CD4-positive, alpha-beta T cell treated with Interferon gamma for 1 hour (primary cell): Measurements from ENCODE around the gene RCOR3.
"Not testable (repeated sequence)": the region's sequence is repeated elsewhere in the genome, so short reads cannot be mapped to it uniquely, and the experiment has no call there.

Experiments used
- DNase-seq: peaks from one replicate; pipeline ENCODE4 v3.0.0-alpha.2; 2020

The RCOR3 gene

GRCh38 chr1:211260141-211261107 is 1.3 kb downstream of the RCOR3 start:
- peak; percentile 45 for DNase-seq

GRCh38 chr1:211261229-211261628 is 2.1 kb downstream of the RCOR3 start:
- DNase-seq = no peak

- not testable (repeated sequence) for DNase-seq
Observed at GRCh38 chr1:211263022-211263421, 3.9 kb downstream of the RCOR3 start.

DNA sequence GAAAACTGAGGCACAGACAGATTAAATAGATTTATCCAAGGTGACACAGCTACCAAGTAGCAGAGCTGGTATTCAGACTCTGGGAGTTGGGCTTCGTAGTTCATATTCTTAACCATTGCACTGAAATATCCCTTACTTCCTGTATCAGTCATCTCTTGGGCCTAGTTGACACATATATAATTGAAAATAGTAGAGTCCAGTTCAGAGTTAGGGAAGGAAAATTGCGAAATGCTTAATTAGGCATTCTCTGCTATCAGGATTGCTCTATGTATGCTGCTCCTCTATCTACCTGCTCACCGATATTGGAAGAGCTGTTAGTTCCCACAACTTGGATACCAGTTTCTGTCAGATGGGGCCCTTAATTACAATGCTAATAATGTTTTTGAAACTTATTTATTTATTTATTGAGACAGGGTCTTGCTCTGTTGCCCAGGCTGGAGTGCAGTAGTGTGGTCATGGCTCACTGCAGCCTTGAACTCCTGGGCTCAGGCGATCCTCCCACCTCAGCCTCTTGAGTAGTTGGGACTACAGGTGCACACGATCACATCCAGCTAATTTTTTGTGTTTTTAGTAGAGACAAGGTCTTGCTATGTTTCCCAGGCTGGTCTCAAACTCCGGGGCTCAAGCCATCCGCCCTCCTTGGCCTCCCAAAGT is 8.2 kb downstream of the RCOR3 start:
- no peak for DNase-seq

- DNase-seq = no peak
Observed at GRCh38 chr1:211279340-211279739, 20.2 kb downstream of the RCOR3 start.

- no peak for DNase-seq
Observed at GRCh38 chr1:211280910-211281309, 21.7 kb downstream of the RCOR3 start.

- DNase-seq = no peak
Observed at GRCh38 chr1:211281320-211282022, 22.3 kb downstream of the RCOR3 start.

GRCh38 chr1:211282023-211282373 is 22.8 kb downstream of the RCOR3 start:
- DNase-seq = no peak

- no peak for DNase-seq
Observed at GRCh38 chr1:211285196-211285595, 26.0 kb downstream of the RCOR3 start.

DNA sequence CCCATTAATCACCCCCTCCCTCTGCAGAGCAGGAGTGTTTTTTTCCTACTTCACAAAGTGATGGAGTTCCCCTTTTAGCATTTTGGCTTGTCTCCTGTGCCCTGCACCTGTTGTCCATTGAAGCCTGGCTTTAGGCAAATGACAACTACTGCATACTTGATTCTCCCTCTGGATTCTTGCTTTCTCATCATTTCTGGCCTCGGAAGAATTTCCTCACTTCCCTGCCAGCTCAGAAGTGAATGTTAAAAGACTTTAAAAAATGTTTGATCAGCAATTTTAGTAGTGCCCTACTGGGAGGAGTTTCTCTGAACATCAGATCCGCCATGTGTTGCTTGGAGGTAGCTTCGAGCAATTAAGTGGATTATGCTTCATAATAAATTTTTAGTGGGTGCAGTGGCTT is 28.1 kb downstream of the RCOR3 start:
- no peak for DNase-seq

DNA sequence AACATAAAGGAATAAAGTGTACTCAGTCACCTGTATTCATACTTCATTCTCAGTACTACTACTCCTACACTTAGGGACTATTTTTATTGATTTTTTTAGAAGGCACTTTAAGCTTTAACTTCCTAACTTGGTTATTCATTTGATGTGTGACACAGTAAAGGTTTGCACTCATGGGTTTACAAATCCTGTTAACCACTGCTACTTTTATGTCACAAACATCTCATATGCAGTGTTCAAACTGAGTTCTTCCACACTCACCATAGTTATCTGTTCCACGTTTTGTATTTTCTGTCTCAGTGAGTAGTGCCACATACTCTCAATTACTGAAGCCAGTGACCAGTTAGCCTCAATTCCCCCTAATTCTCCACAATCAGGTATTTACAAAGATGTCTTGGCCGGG is 33.2 kb downstream of the RCOR3 start:
- DNase-seq = no peak

GRCh38 chr1:211296396-211296795 is 37.2 kb downstream of the RCOR3 start:
- no peak for DNase-seq

DNA sequence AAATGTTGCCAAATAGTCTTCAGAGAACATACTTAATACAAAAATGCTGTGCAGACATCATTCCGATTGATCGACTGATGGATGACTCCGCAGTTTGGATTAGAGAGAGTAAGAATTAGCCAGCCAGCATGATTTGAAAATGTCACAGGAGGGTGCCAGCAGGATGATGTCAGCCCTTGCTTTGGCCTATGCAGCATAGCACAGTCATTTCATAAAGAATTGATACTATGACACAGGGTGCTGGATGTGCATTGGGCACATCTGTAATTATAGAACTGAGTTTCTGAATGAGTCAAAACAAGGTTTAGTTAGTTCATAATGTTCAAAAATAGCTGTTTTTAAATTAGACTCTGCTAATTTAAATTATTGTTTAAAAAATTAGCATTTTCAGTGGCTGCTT is 45.9 kb downstream of the RCOR3 start:
- no peak for DNase-seq

GRCh38 chr1:211309617-211310016 is 50.5 kb downstream of the RCOR3 start:
- DNase-seq = no peak

GRCh38 chr1:211313392-211313791 is 54.2 kb downstream of the RCOR3 start:
- no peak for DNase-seq

- no peak for DNase-seq
Observed at GRCh38 chr1:211318576-211319280, 59.6 kb downstream of the RCOR3 start.

DNA sequence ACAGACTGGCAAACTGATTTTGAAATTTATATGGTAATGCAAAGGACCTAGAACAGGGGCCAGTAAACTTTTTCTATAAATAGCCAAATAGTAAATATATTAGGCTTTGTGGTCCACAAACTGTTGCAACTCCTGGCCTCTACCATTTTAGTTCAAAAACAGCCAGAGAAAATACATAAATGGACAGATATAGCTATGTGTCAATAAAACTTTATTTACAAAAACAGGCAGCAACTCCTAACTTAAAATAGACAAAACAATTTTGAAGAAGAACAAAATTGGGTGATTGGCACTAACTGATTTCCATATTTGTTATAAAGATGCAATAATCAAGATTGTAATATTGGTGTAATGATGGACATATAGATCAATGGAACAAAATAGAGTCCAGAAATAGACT is 60.7 kb downstream of the RCOR3 start:
- no peak for DNase-seq

GRCh38 chr1:211320980-211321379 is 61.8 kb downstream of the RCOR3 start:
- DNase-seq = no peak

GRCh38 chr1:211321646-211322045 is 62.5 kb downstream of the RCOR3 start:
- not testable (repeated sequence) for DNase-seq

DNA sequence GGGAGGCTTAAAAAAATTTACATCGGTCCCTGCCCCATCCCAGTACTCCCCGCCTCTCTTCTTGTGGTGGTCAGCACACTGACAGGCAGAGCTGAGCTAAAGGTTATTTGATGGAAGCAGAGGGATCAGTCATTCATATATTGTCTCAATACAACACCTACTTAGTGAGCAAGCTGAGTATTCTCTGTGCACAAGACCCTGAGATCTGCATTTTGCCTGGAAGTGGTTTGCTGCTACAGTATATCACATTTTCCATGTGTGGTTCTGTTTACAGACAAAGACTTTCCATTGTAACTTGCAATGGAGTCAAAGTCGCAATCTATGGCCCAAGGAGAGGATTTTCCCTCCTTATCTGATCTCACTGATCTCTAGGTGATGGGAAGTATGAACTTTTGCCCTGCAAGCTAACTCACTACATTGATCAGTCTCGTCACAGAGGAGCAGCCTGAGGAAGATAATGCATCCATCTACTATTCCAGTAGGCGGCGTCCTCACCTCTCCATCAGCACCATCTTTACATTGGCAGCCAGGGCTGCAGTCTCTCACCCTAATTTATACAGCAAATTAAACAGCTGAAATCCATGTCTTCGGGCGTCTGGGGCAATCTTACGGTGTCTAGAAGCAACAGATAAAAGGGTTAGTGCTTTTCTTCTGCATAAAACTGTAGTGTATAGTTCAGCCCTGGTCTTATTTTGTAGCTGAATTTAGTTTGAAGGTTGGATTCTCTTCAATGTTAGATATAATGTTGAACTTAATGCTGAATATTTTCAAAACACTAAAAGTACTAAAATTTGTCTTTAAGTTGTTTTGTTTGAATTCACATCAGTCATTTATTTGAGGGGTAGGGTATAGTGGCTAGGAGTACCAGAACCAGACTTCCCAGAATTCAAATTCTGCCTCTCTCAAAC is 64.2 kb downstream of the RCOR3 start:
- peak; percentile 66 for DNase-seq

DNA sequence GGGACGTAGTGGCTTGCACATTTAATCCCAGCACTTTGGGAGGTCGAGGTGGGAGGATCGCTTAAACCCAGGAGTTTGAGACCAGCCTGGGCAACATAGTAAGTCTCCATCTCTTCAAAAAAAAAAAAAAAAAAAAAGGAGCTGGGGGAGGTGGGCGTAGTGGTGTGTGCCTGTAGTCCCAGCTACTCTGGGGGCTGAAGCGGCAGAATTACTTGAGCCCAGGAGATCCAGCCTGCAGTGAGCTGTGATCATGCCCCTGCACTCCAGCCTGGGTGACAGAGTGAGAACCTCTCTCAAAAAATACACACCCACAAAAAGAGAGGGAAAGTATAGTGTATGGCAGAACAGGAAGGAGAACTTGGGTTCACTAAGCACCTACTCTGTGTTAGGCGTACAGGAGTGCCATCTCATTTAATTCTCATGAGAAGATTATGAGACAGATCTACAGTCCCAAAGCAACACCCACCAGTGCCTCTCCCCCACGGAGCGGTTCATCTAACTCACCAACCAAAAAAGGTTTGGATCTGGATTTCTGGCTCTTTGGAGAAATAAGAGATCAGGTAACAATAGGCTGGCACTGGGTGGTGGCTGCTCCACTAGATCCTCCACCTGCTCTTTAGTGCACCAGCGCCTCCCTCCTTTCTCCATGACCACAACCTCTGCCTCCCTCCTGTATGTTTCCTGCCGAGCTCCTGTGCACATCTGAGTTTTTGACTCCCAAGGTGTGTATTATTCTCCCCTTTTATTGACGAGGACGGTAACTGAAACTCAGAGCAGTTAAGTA is 66.0 kb downstream of the RCOR3 start:
- no peak for DNase-seq
